ENCODE data around the gene OR2T10. TPM values are rescaled to one million over a fixed set of nuclear protein-coding genes. Genes with fewer than 3 reads are reported as not detected.
"Not testable (repeated sequence)": the region's sequence is repeated elsewhere in the genome, so short reads cannot be mapped to it uniquely, and the experiment has no call there.

The OR2T10 gene
- total and polyA plus RNA-seq, 2 donors (not counting 3 experiments of a cell fraction or from before 2014, with no cell fraction given): not detected

- H3K9me3 ChIP-seq (replicated peaks; ENCODE audit: control insufficient read depth, insufficient read depth, low read length); H3K9me1 ChIP-seq (replicated peaks; ENCODE audit: control insufficient read depth, extremely low read depth, insufficient read depth, low read length); H3K79me2 ChIP-seq (ENCODE audit: control insufficient read depth, insufficient read depth, low read length); H3K4me2 ChIP-seq (ENCODE audit: insufficient read depth, low read length); H3K27me3 ChIP-seq (ENCODE audit: control insufficient read depth in 2 of 2, insufficient read depth in 2 of 2, low read length in 2 of 2); H3K36me3 ChIP-seq (ENCODE audit: control insufficient read depth in 2 of 2, extremely low read depth in 1 of 2, insufficient read depth in 2 of 2, low read length in 2 of 2); H2AFZ ChIP-seq (ENCODE audit: low read depth, low read length); H3K27ac ChIP-seq (ENCODE audit: insufficient read depth, low read depth, low read length); FAIRE-seq; BruUV-seq (replicated peaks); H3K4me1 ChIP-seq (ENCODE audit: control insufficient read depth, extremely low read depth, insufficient read depth, low read length); intact Hi-C loops (cut with micrococcal nuclease); CTCF ChIA-PET; H4K20me1 ChIP-seq (replicated peaks; ENCODE audit: control insufficient read depth, extremely low read depth, insufficient read depth, low read length); H3K4me3 ChIP-seq (replicated peaks in 1 of 3; ENCODE audit: insufficient read depth in 1 of 3, low read depth in 1 of 3, low read length in 3 of 3); H3K9ac ChIP-seq (replicated peaks; ENCODE audit: extremely low read depth, insufficient read depth, low read length); dilution Hi-C loops (cut with MboI; ENCODE audit: extremely low pct_ligation_motif_present, low sequenced_read_pairs); POLR2A ChIA-PET; DNase-seq (ENCODE audit: low read depth, low spot score): not testable (repeated sequence)
Observed at GRCh38 chr1:248572049-248572448, 25.5 kb downstream of the OR2T10 start.

- H3K79me2 ChIP-seq (ENCODE audit: control insufficient read depth, insufficient read depth, low read length); dilution Hi-C loops (cut with MboI; ENCODE audit: extremely low pct_ligation_motif_present, low sequenced_read_pairs); H3K36me3 ChIP-seq (ENCODE audit: control insufficient read depth in 2 of 2, extremely low read depth in 1 of 2, insufficient read depth in 2 of 2, low read length in 2 of 2); BruUV-seq (replicated peaks); H3K27me3 ChIP-seq (ENCODE audit: control insufficient read depth in 2 of 2, insufficient read depth in 2 of 2, low read length in 2 of 2); intact Hi-C loops (cut with micrococcal nuclease); H4K20me1 ChIP-seq (replicated peaks; ENCODE audit: control insufficient read depth, extremely low read depth, insufficient read depth, low read length); H3K4me1 ChIP-seq (ENCODE audit: control insufficient read depth, extremely low read depth, insufficient read depth, low read length); POLR2A ChIA-PET; FAIRE-seq; H3K4me3 ChIP-seq (replicated peaks in 1 of 3; ENCODE audit: insufficient read depth in 1 of 3, low read depth in 1 of 3, low read length in 3 of 3); H3K9me3 ChIP-seq (replicated peaks; ENCODE audit: control insufficient read depth, insufficient read depth, low read length); CTCF ChIA-PET; H3K27ac ChIP-seq (ENCODE audit: insufficient read depth, low read depth, low read length); H3K9me1 ChIP-seq (replicated peaks; ENCODE audit: control insufficient read depth, extremely low read depth, insufficient read depth, low read length); H2AFZ ChIP-seq (ENCODE audit: low read depth, low read length); H3K4me2 ChIP-seq (ENCODE audit: insufficient read depth, low read length); DNase-seq (ENCODE audit: low read depth, low spot score); H3K9ac ChIP-seq (replicated peaks; ENCODE audit: extremely low read depth, insufficient read depth, low read length): not testable (repeated sequence)
Observed at GRCh38 chr1:248570811-248571210, 26.7 kb downstream of the OR2T10 start.

- CTCF ChIA-PET; dilution Hi-C loops (cut with MboI; ENCODE audit: extremely low pct_ligation_motif_present, low sequenced_read_pairs): not testable (repeated sequence)
Observed at GRCh38 chr1:248569049-248569448, 28.5 kb downstream of the OR2T10 start.

GRCh38 chr1:248565530-248566373, 31.7 kb downstream of the OR2T10 start:
- FAIRE-seq; POLR2A ChIA-PET; H3K36me3 ChIP-seq (ENCODE audit: control insufficient read depth in 2 of 2, extremely low read depth in 1 of 2, insufficient read depth in 2 of 2, low read length in 2 of 2); H3K9me3 ChIP-seq (replicated peaks; ENCODE audit: control insufficient read depth, insufficient read depth, low read length); H4K20me1 ChIP-seq (replicated peaks; ENCODE audit: control insufficient read depth, extremely low read depth, insufficient read depth, low read length); H3K9ac ChIP-seq (replicated peaks; ENCODE audit: extremely low read depth, insufficient read depth, low read length); H2AFZ ChIP-seq (ENCODE audit: low read depth, low read length); H3K27ac ChIP-seq (ENCODE audit: insufficient read depth, low read depth, low read length); H3K4me1 ChIP-seq (ENCODE audit: control insufficient read depth, extremely low read depth, insufficient read depth, low read length); dilution Hi-C loops (cut with MboI; ENCODE audit: extremely low pct_ligation_motif_present, low sequenced_read_pairs); H3K9me1 ChIP-seq (replicated peaks; ENCODE audit: control insufficient read depth, extremely low read depth, insufficient read depth, low read length); H3K27me3 ChIP-seq (ENCODE audit: control insufficient read depth in 2 of 2, insufficient read depth in 2 of 2, low read length in 2 of 2); H3K79me2 ChIP-seq (ENCODE audit: control insufficient read depth, insufficient read depth, low read length); BruUV-seq (replicated peaks); H3K4me2 ChIP-seq (ENCODE audit: insufficient read depth, low read length); CTCF ChIA-PET; intact Hi-C loops (cut with micrococcal nuclease); H3K4me3 ChIP-seq (replicated peaks in 1 of 3; ENCODE audit: insufficient read depth in 1 of 3, low read depth in 1 of 3, low read length in 3 of 3); DNase-seq (ENCODE audit: low read depth, low spot score): not testable (repeated sequence)

More at GRCh38 chr1:248569049-248569448, 28.5 kb downstream of the OR2T10 start:
- H3K4me3 ChIP-seq (replicated peaks in 1 of 3; ENCODE audit: insufficient read depth in 1 of 3, low read depth in 1 of 3, low read length in 3 of 3); H3K27ac ChIP-seq (ENCODE audit: insufficient read depth, low read depth, low read length); H3K9me1 ChIP-seq (replicated peaks; ENCODE audit: control insufficient read depth, extremely low read depth, insufficient read depth, low read length); H2AFZ ChIP-seq (ENCODE audit: low read depth, low read length); FAIRE-seq; intact Hi-C loops (cut with micrococcal nuclease); H3K4me2 ChIP-seq (ENCODE audit: insufficient read depth, low read length); POLR2A ChIA-PET; H3K36me3 ChIP-seq (ENCODE audit: control insufficient read depth in 2 of 2, extremely low read depth in 1 of 2, insufficient read depth in 2 of 2, low read length in 2 of 2); H4K20me1 ChIP-seq (replicated peaks; ENCODE audit: control insufficient read depth, extremely low read depth, insufficient read depth, low read length); H3K79me2 ChIP-seq (ENCODE audit: control insufficient read depth, insufficient read depth, low read length); H3K4me1 ChIP-seq (ENCODE audit: control insufficient read depth, extremely low read depth, insufficient read depth, low read length); BruUV-seq (replicated peaks); DNase-seq (ENCODE audit: low read depth, low spot score); H3K9me3 ChIP-seq (replicated peaks; ENCODE audit: control insufficient read depth, insufficient read depth, low read length); H3K9ac ChIP-seq (replicated peaks; ENCODE audit: extremely low read depth, insufficient read depth, low read length); H3K27me3 ChIP-seq (ENCODE audit: control insufficient read depth in 2 of 2, insufficient read depth in 2 of 2, low read length in 2 of 2): not testable (repeated sequence)

Measured in endothelial cell of umbilical vein (primary cell).